Activated naive CD4-positive, alpha-beta T cell treated with anti-CD3 and anti-CD28 coated beads, Interleukin-2, amount 50 U/mL, for 24 hours (primary cell): Measurements from ENCODE around the gene UNC5C.

ENCODE experiments used
- H3K27ac Mint-ChIP-seq: one replicate; pipeline ENCODE4 v1.8.0; 2021; ENCODE audit warnings: mild to moderate bottlenecking, mixed read lengths
- H3K27me3 Mint-ChIP-seq: one replicate; pipeline ENCODE4 v1.8.0; 2021; ENCODE audit warnings: mixed read lengths
- H3K36me3 Mint-ChIP-seq: one replicate; pipeline ENCODE4 v1.8.0; 2021; ENCODE audit warnings: mixed read lengths
- H3K4me1 Mint-ChIP-seq: one replicate; pipeline ENCODE4 v1.8.0; 2021; ENCODE audit warnings: mixed read lengths
- H3K4me3 Mint-ChIP-seq: one replicate; pipeline ENCODE4 v1.8.0; 2021; ENCODE audit warnings: mild to moderate bottlenecking, mixed read lengths
- H3K9me3 Mint-ChIP-seq: one replicate; pipeline ENCODE4 v1.8.0; 2021; ENCODE audit warnings: mixed read lengths

The UNC5C gene

GRCh38 chr4:95536650-95537049, 12.1 kb downstream of the UNC5C start:
- H3K4me1 Mint-ChIP-seq = no peaks in the 10 kb centered on the region
- H3K27ac Mint-ChIP-seq = no peak overlapping the region
- H3K27me3 Mint-ChIP-seq = no peaks in the 10 kb centered on the region
- no peaks in the 10 kb centered on the region for H3K36me3 Mint-ChIP-seq
- no peak overlapping the region for H3K4me3 Mint-ChIP-seq
- no peaks in the 10 kb centered on the region for H3K9me3 Mint-ChIP-seq

GRCh38 chr4:95535180-95535579, 13.6 kb downstream of the UNC5C start:
- H3K36me3 Mint-ChIP-seq = no peaks in the 10 kb centered on the region
- H3K9me3 Mint-ChIP-seq = no peaks in the 10 kb centered on the region
- no peak overlapping the region for H3K27ac Mint-ChIP-seq
- no peaks in the 10 kb centered on the region for H3K27me3 Mint-ChIP-seq
- no peak overlapping the region for H3K4me3 Mint-ChIP-seq
- H3K4me1 Mint-ChIP-seq = no peaks in the 10 kb centered on the region

GRCh38 chr4:95534032-95534431, 14.7 kb downstream of the UNC5C start:
- Mint-ChIP-seq H3K4me3 (no peak overlapping the region), H3K9me3 (no peaks in the 10 kb centered on the region), H3K4me1 (no peaks in the 10 kb centered on the region), H3K27ac (no peak overlapping the region), H3K36me3 (no peaks in the 10 kb centered on the region), H3K27me3 (no peaks in the 10 kb centered on the region)

- Mint-ChIP-seq H3K4me1 (no peaks in the 10 kb centered on the region), H3K36me3 (no peaks in the 10 kb centered on the region), H3K9me3 (no peaks in the 10 kb centered on the region), H3K27ac (no peak overlapping the region), H3K27me3 (no peaks in the 10 kb centered on the region), H3K4me3 (no peak overlapping the region)
Observed at GRCh38 chr4:95533254-95533653, 15.5 kb downstream of the UNC5C start.

GRCh38 chr4:95532305-95532704, 16.5 kb downstream of the UNC5C start:
- H3K9me3 Mint-ChIP-seq = no peaks in the 10 kb centered on the region
- H3K27ac Mint-ChIP-seq = no peak overlapping the region
- H3K36me3 Mint-ChIP-seq = no peaks in the 10 kb centered on the region
- H3K4me3 Mint-ChIP-seq = no peak overlapping the region
- H3K4me1 Mint-ChIP-seq = no peaks in the 10 kb centered on the region
- no peaks in the 10 kb centered on the region for H3K27me3 Mint-ChIP-seq

GRCh38 chr4:95531141-95531540, 17.6 kb downstream of the UNC5C start:
- Mint-ChIP-seq H3K36me3 (no peaks in the 10 kb centered on the region), H3K4me1 (no peaks in the 10 kb centered on the region), H3K27me3 (peaks cover under 1% of the 10 kb centered on the region), H3K4me3 (no peak overlapping the region), H3K27ac (no peak overlapping the region), H3K9me3 (no peaks in the 10 kb centered on the region)

- Mint-ChIP-seq H3K27me3 (peaks cover 2% of the 10 kb centered on the region), H3K4me1 (no peaks in the 10 kb centered on the region), H3K4me3 (no peak overlapping the region), H3K36me3 (no peaks in the 10 kb centered on the region), H3K27ac (no peak overlapping the region), H3K9me3 (no peaks in the 10 kb centered on the region)
Observed at GRCh38 chr4:95529946-95530345, 18.8 kb downstream of the UNC5C start.

GRCh38 chr4:95528388-95528948, 20.3 kb downstream of the UNC5C start:
- Mint-ChIP-seq H3K4me3 (no peak overlapping the region), H3K9me3 (no peaks in the 10 kb centered on the region), H3K36me3 (no peaks in the 10 kb centered on the region), H3K27ac (no peak overlapping the region), H3K4me1 (no peaks in the 10 kb centered on the region), H3K27me3 (peaks cover 2% of the 10 kb centered on the region)

- H3K36me3 Mint-ChIP-seq = no peaks in the 10 kb centered on the region
- no peaks in the 10 kb centered on the region for H3K4me1 Mint-ChIP-seq
- H3K9me3 Mint-ChIP-seq = no peaks in the 10 kb centered on the region
- no peak overlapping the region for H3K4me3 Mint-ChIP-seq
- no peak overlapping the region for H3K27ac Mint-ChIP-seq
- H3K27me3 Mint-ChIP-seq = peaks cover 5% of the 10 kb centered on the region
Observed at GRCh38 chr4:95526075-95526474, 22.7 kb downstream of the UNC5C start.

GRCh38 chr4:95524729-95525128, 24.0 kb downstream of the UNC5C start:
- no peak overlapping the region for H3K4me3 Mint-ChIP-seq
- H3K27ac Mint-ChIP-seq = no peak overlapping the region
- no peaks in the 10 kb centered on the region for H3K4me1 Mint-ChIP-seq
- H3K9me3 Mint-ChIP-seq = no peaks in the 10 kb centered on the region
- no peaks in the 10 kb centered on the region for H3K36me3 Mint-ChIP-seq
- peaks cover 5% of the 10 kb centered on the region for H3K27me3 Mint-ChIP-seq

- Mint-ChIP-seq H3K27me3 (peaks cover 5% of the 10 kb centered on the region), H3K4me1 (no peaks in the 10 kb centered on the region), H3K4me3 (no peak overlapping the region), H3K9me3 (no peaks in the 10 kb centered on the region), H3K36me3 (no peaks in the 10 kb centered on the region), H3K27ac (no peak overlapping the region)
Observed at GRCh38 chr4:95524184-95524583, 24.6 kb downstream of the UNC5C start.

GRCh38 chr4:95522682-95523530, 25.9 kb downstream of the UNC5C start:
- Mint-ChIP-seq H3K27me3 (peaks cover 5% of the 10 kb centered on the region), H3K4me3 (no peak overlapping the region), H3K27ac (no peak overlapping the region), H3K36me3 (no peaks in the 10 kb centered on the region), H3K4me1 (no peaks in the 10 kb centered on the region), H3K9me3 (no peaks in the 10 kb centered on the region)

- no peaks in the 10 kb centered on the region for H3K9me3 Mint-ChIP-seq
- H3K27ac Mint-ChIP-seq = no peak overlapping the region
- H3K4me3 Mint-ChIP-seq = no peak overlapping the region
- no peaks in the 10 kb centered on the region for H3K36me3 Mint-ChIP-seq
- peaks cover 2% of the 10 kb centered on the region for H3K27me3 Mint-ChIP-seq
- H3K4me1 Mint-ChIP-seq = no peaks in the 10 kb centered on the region
Observed at GRCh38 chr4:95517576-95518345, 31.0 kb downstream of the UNC5C start.

- Mint-ChIP-seq H3K27ac (no peak overlapping the region), H3K9me3 (no peaks in the 10 kb centered on the region), H3K36me3 (no peaks in the 10 kb centered on the region), H3K27me3 (no peaks in the 10 kb centered on the region), H3K4me1 (no peaks in the 10 kb centered on the region), H3K4me3 (no peak overlapping the region)
Observed at GRCh38 chr4:95516528-95517017, 32.2 kb downstream of the UNC5C start.

GRCh38 chr4:95515589-95515988, 33.2 kb downstream of the UNC5C start:
- no peaks in the 10 kb centered on the region for H3K9me3 Mint-ChIP-seq
- H3K4me1 Mint-ChIP-seq = no peaks in the 10 kb centered on the region
- H3K4me3 Mint-ChIP-seq = no peak overlapping the region

GRCh38 chr4:95513022-95513421, 35.8 kb downstream of the UNC5C start:
- no peak overlapping the region for H3K27ac Mint-ChIP-seq
- no peaks in the 10 kb centered on the region for H3K4me1 Mint-ChIP-seq
- no peaks in the 10 kb centered on the region for H3K27me3 Mint-ChIP-seq
- no peak overlapping the region for H3K4me3 Mint-ChIP-seq
- no peaks in the 10 kb centered on the region for H3K9me3 Mint-ChIP-seq
- H3K36me3 Mint-ChIP-seq = no peaks in the 10 kb centered on the region

More at GRCh38 chr4:95515589-95515988, 33.2 kb downstream of the UNC5C start:
- H3K36me3 Mint-ChIP-seq = no peaks in the 10 kb centered on the region
- H3K27ac Mint-ChIP-seq = no peak overlapping the region
- no peaks in the 10 kb centered on the region for H3K27me3 Mint-ChIP-seq
